ENCODE data around the gene PDE4B.

PDE4B gene

GRCh38 chr1:66372522-66373101 is 579.9 kb downstream of the PDE4B start:
- no peak for DNase-seq

DNA sequence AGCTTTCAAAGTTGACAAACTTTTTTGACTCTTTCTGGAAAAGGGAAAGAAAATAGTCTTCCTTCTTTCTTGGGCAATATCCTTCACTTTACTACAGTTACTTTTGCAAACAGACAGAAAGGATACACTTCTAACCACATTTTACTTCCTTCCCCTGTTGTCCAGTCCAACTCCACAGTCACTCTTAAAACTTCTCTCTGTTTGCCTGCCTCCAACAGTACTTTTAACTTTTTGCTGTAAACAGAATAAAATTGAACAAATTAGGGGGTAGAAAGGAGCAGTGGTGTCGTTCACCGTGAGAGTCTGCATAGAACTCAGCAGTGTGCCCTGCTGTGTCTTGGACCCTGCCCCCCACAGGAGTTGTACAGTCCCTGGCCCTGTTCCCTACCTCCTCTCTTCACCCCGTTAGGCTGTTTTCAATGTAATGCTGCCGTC is 580.5 kb downstream of the PDE4B start:
- peak; percentile 42 to 54 for DNase-seq

DNA sequence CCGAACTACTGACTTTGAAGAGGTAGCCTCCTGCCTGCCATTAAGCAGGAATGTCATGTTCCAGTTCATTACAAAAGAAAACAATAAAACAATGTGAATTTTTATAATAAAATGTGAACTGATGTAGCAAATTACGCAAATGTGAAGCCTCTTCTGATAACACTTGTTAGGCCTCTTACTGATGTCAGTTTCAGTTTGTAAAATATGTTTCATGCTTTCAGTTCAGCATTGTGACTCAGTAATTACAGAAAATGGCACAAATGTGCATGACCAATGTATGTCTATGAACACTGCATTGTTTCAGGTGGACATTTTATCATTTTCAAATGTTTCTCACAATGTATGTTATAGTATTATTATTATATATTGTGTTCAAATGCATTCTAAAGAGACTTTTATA is 581.5 kb downstream of the PDE4B start:
- peak in 1 of 2 donors; percentile 59 for DNase-seq

DNA sequence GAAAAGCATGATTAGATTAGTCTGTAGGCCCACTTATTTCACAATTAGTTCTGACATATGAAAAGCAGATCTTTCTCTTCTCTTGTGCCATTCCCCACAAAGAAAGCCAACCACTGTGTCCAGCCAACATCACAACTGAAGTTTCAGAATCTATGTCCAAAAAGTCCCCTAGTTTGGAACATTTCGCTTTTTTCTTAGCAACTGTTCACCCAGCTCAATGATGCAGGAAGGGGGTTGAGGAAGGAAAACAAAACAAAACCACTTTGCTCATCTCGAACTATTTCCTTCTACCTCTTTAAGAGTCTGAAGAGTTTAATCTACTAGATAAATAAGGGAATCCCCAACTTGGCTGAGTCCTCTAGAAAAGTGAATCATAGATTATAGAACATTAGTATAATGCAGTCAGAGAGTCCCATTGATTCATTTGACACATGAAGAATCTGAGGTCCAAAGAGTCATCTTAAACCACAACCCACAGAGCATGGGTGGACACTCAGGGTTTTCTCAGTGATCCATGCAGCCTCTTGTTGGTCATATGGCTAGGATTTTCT is 581.9 kb downstream of the PDE4B start:
- DNase-seq = peak; percentile 87 to 92

- no peak for DNase-seq
Observed at GRCh38 chr1:66375125-66375524, 582.4 kb downstream of the PDE4B start.

GRCh38 chr1:66380452-66381212 is 587.9 kb downstream of the PDE4B start:
- peak; percentile 88 to 92 for DNase-seq

- DNase-seq = no peak
Observed at GRCh38 chr1:66381621-66382275, 589.1 kb downstream of the PDE4B start.

DNA sequence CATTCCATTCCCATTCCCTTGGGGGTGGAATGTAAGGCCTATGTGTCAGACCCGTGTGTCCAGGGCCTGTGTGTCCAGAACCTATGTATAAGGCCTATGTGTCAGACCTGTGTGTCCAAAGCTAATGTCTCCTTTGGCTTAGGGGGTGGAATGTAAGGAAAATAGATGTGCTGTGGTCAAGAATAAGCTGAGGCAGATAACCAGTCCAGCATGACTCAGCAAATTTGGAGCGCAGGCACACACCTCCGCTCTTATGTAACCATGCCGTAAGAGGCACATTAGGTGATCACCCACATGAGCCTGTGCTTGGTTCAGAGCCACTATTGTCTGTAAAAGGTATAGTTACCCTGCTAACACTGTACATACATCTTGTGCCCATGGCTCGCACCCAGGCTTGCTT is 590.5 kb downstream of the PDE4B start:
- no peak for DNase-seq

DNA sequence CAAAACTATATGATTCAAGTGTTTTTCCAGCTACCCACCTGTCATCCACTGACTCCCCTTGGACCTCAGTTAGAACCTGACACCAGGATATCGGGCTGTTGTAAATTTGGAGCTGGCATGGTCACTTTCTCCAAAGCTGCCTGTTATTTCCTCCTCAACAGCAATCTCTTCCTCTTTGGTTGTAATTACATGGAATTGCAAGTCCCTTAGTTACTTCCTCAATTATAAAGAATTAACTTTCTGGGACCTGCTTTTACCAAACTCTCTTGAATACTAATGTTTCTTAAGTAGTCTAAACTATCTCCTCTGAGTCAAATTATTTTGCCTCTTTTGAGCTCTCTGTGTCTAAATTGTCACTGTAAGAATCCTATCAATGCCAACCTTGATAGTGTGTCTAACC is 590.9 kb downstream of the PDE4B start:
- DNase-seq = peak; percentile 56 to 66

GRCh38 chr1:66384258-66384921 is 591.7 kb downstream of the PDE4B start:
- DNase-seq = no peak

DNA sequence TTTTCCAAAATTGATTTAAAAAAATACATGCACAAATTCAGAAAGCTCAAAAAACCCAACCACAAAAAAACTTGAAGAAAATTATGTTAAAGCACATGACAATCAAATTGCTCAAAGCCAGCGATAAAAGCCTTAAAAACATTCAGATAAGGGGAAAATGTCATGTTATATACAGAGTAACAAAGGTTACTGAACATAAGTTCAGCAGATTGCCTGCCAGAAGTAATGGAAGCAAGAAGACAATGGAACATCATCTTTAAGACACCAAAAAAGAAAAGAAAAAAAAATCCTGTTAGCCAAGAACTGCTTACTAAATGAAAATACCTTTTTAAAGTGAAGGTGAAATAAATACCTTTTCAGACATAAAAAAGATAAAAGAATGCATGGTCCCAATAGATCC is 594.0 kb downstream of the PDE4B start:
- DNase-seq = no peak

DNA sequence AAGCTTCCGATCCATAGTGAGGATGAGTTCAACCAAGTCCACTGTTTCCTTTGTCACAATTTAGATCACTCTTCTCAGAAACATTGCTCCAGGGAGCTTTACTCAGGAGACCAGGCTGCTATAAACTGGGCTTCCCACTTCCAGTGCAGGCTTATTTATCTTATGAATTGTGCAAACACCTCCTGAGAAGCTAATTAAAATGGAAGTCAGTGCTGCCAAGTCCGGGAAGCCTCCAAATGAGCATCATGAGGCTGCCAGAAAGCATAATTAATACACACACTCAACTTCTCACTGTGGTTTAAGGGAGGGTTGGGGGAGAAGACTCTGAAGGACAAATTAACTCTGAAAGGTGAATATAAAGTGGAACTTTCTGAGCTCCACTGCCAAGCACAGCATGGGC is 596.2 kb downstream of the PDE4B start:
- no peak for DNase-seq

- DNase-seq = peak; percentile 92 to 100
Observed at GRCh38 chr1:66393586-66394287, 601.0 kb downstream of the PDE4B start.

- DNase-seq = no peak
Observed at GRCh38 chr1:66394603-66395002, 601.9 kb downstream of the PDE4B start.

GRCh38 chr1:66395202-66396061 is 602.7 kb downstream of the PDE4B start:
- DNase-seq = peak; percentile 97 to 100

DNA sequence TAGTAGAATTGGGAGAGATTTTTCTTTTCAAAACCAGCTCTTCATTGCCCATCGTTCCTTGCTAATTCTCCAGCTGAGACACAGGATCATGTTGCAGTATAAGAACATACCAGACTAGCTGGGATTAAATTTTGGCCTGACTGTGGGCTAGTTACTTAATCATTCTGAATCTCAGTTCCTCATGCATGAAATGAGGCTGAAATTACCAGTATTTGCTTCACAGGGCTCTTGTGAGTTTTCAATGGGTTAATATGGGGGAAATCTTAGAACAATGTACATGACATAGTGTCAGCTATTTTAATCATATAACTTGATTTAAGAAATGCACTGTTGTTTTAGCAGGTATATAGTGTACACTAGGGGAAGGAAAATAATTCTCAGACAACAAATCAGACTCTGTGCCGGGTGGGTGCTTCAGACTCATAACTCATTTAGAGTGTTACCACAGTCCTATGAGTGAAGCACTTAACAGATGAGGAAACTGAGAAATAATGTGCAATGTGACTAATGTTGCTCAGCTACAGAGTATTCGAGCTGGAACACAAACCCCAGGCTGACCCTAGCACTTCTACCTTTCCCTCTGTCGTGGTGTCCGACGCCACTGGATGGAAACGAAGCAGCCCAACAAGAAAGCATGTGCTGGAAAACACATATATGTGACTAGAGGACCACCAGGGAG is 603.7 kb downstream of the PDE4B start:
- peak; percentile 87 to 94 for DNase-seq

DNA sequence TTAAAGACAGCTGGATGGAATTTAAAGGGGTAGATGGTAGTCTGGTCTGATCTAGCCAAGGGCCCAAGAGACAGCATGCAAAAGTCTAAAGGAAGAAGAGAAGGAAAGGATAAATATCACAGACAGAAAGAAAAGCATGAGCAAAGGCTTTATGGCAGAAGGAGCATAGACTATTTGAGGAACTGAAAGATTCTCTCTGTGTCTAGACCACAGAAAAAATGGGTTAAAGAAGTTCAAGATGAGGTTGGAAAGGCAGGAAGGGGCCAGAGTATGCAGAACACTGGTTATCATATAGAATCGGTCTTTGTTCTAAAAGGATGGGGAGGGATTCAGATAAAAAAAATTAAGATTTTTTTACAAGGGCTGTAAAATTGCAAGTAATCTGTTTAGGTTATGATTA is 604.5 kb downstream of the PDE4B start:
- DNase-seq = peak; percentile 53

GRCh38 chr1:66399888-66400529 is 607.3 kb downstream of the PDE4B start:
- no peak for DNase-seq

GRCh38 chr1:66400660-66401059 is 608.0 kb downstream of the PDE4B start:
- no peak for DNase-seq

DNA sequence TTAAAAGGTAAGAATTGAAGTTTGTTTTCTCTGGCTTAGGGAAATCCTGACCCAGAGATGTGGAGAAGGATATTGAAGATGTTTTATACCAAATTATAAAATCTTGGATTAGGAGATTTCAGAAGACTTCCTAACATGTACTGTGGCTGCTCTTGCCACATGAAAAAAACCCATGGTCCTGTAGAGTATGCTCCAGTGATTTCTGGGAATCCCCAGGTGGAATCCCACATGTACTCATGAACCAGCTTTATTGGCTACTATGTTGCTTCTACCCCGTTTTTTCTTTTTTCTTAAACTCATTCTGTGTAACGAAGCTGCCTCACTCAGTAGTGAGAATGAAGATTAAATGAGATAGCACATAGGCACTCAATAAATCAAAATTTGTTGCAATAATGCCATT is 608.5 kb downstream of the PDE4B start:
- peak in 1 of 2 donors; percentile 62 for DNase-seq

Data from inflammatory macrophage treated with lipopolysaccharide for 1 hour (primary cell).